H7 (cell line): Measurements from ENCODE around the gene RTN4RL2. TPM values are rescaled to one million over a fixed set of nuclear protein-coding genes. Genes with fewer than 3 reads are reported as not detected.

Experiments used
- DNase-seq: peaks from one replicate; pipeline ENCODE4 v3.0.0; 2012
- H3K27me3 ChIP-seq: 2 replicates; pipeline ENCODE4 v1.6.0; 2011; ENCODE audit warnings: mild to moderate bottlenecking, low read length; ENCODE audit not compliant: control insufficient read depth, insufficient read depth
- H3K36me3 ChIP-seq: replicated peaks from 2 replicates; pipeline ENCODE4 v1.5.1; 2011; ENCODE audit warnings: low read length; ENCODE audit not compliant: control insufficient read depth, insufficient read depth
- H3K4me3 ChIP-seq: 2 replicates; pipeline ENCODE4 v1.5.1; 2011; ENCODE audit warnings: low read depth, mild to moderate bottlenecking, control low read depth, low read length, moderate library complexity; ENCODE audit not compliant: insufficient read depth
- total RNA-seq: library from RNA; depleted of rRNA; stranded (reverse); fragments of >200 nt; shearing (Covaris generic); gene quantifications from 2 replicates; pipeline ENCODE4 v1.2.3, GENCODE V29; 2014; rRNA removed

RTN4RL2 gene
- total RNA-seq, 1 experiment from 2014 or later: 3.4 TPM

GRCh38 chr11:57523419-57523818 lies 63.1 kb downstream of the RTN4RL2 start:
- Histone ChIP-seq H3K36me3 (peaks cover under 1% of the 10 kb centered on the region), H3K4me3 (no peak overlapping the region), H3K27me3 (no peaks in the 10 kb centered on the region)
- DNase-seq: no peak

Other genes starting within 250 kb of the RTN4RL2 start
- gene APLNR, start 223.3 kb upstream of the RTN4RL2 start, total RNA-seq: 1.4 and 3.4 TPM in 2 replicates
- gene TNKS1BP1, start 135.6 kb upstream of the RTN4RL2 start, total RNA-seq: 38.3 and 48.5 TPM in 2 replicates
- 158 and 173 TPM in 2 replicates for gene SSRP1, start 124.6 kb upstream of the RTN4RL2 start, total RNA-seq
- gene P2RX3, start 122.2 kb upstream of the RTN4RL2 start, total RNA-seq: not detected in 2 replicates
- not detected in 2 replicates for gene PRG3, start 79.4 kb upstream of the RTN4RL2 start, total RNA-seq
- not detected in 2 replicates for gene PRG2, start 69.9 kb upstream of the RTN4RL2 start, total RNA-seq
- 9.7 and 16.4 TPM in 2 replicates for gene SLC43A3, start 33.4 kb upstream of the RTN4RL2 start, total RNA-seq
- gene SLC43A1, start 55.2 kb downstream of the RTN4RL2 start, total RNA-seq: 30.7 and 33.1 TPM in 2 replicates
- gene TIMM10, start 70.2 kb downstream of the RTN4RL2 start, total RNA-seq: 58.6 and 73.3 TPM in 2 replicates
- gene SMTNL1, start 77.1 kb downstream of the RTN4RL2 start, total RNA-seq: not detected in 2 replicates
- 9.5 and 17.6 TPM in 2 replicates for gene UBE2L6, start 107.1 kb downstream of the RTN4RL2 start, total RNA-seq
- 30.3 and 34.6 TPM in 2 replicates for gene SERPING1, start 137.2 kb downstream of the RTN4RL2 start, total RNA-seq
- gene YPEL4, start 189.4 kb downstream of the RTN4RL2 start, total RNA-seq: not detected in 2 replicates
- 26.4 and 33.4 TPM in 2 replicates for gene CLP1, start 197.2 kb downstream of the RTN4RL2 start, total RNA-seq
- 26.7 and 28.6 TPM in 2 replicates for gene ZDHHC5, start 207.6 kb downstream of the RTN4RL2 start, total RNA-seq